CD4-positive, alpha-beta T cell treated with Interferon gamma for 1 hour (primary cell): ENCODE results near the gene UQCRHL.
A peak's percentile ranks its signal among the peaks of the same experiment; 100 is the strongest.
"Not testable (repeated sequence)": the region's sequence is repeated elsewhere in the genome, so short reads cannot be mapped to it uniquely, and the experiment has no call there.

Source experiments
- DNase-seq: peaks from one replicate; pipeline ENCODE4 v3.0.0-alpha.2; 2020

Gene UQCRHL

DNA sequence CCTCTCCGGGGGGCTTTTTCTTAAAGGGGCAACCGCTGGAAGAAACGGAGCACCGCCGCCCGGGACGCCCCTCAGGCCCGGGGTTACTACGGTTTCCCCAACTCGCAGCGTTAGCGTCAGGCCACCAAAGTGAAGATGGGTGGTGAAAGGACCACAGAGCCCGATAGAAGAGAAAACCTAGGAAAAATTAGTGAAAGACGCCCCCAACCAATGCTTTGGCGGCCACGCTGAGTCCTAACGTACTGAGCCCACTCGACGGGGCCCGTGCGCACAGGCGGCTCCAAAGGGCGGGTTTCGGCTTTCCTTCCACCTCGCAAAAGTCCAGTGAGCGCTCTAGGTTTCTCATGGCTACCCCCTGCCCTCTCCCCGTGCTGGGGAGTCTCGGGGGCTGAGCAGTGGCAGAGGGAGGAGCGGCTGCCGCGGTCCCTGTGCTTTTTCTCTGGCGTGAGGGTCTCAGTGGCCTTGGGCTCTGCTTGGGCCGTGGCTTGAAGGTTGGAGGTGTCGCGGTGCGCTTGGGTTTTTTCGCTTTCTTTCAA lies 27.8 kb upstream of the UQCRHL start:
- DNase-seq: no peak

DNA sequence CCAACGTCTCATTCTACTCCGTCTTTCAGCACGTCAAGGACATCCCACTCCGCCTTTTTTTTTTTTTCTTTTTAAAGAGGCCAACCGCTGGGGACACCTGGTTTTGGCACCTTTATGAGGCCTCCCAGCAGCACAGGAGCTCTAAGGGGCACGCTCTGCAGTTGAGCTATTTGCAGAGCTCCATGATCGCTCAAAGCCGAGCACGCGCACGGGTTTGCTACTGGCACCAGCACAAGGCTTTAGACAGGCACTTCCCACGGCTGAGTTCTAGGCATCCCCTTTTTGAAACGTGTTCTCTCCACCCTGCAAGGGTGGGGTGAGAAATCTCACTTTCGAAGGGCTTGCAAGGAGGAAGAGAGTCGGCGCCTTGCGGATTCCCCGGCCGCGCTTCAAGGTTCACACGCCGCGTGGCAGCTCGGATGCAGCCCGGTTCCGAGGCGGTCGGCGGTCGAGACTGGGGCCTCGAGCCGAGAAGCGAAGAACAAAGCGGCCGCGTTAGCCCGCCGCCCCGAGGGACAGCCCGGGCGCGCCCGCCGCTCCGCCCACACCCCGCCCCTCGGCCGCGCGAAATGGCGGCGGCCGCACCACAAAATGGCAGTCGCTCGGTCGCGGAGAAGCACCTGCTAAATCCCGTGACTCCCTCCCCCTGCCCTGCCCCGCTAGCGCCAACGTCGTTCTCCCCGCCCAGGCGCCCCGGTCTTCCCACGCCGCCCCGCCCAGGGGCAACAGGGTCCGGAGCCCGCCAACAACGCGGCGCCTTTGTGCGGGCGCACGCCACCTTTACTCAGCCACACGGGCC lies 27.2 kb upstream of the UQCRHL start:
- peak; percentile 89 for DNase-seq

DNA sequence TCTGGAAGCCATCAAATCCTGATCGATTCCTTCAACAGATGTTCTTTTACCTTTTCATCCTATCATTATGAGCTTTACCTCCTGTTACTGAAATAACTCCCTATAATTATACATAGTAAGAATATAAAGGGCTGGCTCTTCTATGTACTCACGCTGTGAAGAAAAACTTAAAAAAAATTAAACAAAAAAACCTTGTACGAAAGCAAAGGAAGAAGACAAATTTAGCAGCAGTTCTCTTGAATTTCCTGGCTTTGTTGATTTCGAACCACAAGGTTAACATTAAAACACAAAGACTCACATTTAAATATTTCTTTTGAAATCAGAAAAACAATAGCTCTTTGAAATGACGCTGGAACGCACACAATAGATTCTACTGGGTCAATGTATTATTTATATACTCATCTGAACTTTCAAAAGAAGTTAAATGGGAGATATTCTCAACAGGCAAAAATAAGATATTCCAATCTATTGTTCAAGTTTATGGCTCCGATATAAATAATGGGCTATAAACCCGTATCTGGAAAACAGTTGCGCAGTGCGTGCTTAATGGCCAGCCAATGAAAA lies 26.5 kb upstream of the UQCRHL start:
- no peak for DNase-seq

DNA sequence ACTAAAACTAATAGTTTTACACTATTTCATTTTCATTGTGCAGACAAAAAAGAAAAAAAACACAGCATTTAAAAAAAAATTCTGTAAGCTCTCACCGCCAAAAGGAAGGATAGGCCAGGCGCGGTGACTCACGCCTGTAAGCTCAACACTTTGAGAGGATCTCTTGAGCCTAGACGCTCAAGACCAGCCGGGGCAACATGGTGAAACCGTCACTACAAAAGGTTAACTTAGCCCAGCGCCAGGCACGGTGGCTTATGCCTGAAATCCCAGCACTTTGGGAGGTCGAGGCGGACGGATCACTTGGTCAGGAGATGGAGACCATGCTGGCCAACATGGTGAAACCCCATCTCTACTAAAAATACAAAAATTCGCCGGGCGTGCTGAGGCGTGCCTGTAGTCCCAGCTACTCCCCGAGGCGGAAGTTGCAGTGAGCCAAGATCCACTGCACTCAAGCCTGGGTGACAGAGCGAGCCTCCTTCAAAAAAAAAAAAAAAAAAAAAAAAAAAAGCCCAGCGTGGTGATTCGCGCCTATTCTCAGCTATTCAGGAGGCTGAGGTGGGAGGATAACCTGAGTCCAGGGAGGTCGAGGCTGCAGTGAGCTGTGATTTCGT lies 25.7 kb upstream of the UQCRHL start:
- DNase-seq: peak; percentile 56

DNA sequence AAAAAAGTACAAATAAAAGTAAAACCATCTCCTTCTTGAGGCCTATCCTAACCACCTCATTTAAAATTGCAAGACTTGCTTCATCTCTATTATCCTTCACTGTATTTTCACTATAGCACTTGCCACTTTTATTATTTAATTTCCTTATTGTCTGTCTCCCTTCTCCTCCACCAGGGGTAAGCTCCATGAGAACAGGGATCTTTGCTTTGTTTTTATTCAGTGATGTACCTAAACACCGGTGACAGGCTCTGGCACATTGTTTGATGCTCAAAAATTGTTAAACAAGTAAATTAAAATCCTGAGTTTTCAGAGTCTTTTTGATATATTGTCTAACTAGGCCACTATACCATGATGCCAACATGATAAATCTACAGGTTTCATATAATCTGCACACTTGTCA lies 22.8 kb upstream of the UQCRHL start:
- DNase-seq: no peak

DNA sequence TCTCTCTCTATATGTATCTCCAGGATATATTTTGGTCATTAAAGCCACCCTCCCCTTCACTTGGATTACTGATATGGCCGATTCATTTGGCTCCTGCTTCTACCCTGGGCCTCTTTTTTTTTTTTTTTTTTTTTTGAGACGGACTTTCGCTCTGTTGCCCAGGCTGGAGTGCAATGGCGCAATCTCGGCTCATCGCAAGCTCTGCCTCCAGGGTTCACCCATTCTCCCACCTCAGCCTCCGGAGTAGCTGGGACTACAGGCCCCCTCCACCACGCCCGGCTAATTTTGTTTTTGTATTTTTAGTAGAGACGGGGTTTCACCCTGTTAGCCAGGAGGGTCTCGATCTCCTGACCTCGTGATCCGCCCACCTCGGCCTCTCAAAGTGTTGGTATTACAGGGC lies 21.5 kb upstream of the UQCRHL start:
- not testable (repeated sequence) for DNase-seq

DNA sequence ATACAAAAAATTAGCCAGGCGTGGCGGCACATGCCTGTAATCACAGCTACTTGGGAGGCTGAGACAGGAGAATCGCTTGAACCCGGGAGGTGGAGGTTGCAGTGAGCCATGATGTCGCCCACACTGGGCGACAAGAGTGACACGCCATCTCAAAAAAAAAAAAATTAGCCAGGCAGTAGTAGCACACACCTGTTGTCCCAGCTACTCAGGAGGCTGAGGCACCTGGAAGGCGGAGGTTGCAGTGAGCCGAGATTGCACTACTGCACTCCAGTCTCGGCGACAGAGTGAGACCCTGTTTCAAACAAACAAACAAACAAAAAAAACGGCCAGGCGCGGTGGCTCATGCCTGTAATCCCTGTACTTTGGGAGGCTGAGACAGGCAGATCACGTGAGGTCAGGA lies 20.1 kb upstream of the UQCRHL start:
- DNase-seq: not testable (repeated sequence)

DNA sequence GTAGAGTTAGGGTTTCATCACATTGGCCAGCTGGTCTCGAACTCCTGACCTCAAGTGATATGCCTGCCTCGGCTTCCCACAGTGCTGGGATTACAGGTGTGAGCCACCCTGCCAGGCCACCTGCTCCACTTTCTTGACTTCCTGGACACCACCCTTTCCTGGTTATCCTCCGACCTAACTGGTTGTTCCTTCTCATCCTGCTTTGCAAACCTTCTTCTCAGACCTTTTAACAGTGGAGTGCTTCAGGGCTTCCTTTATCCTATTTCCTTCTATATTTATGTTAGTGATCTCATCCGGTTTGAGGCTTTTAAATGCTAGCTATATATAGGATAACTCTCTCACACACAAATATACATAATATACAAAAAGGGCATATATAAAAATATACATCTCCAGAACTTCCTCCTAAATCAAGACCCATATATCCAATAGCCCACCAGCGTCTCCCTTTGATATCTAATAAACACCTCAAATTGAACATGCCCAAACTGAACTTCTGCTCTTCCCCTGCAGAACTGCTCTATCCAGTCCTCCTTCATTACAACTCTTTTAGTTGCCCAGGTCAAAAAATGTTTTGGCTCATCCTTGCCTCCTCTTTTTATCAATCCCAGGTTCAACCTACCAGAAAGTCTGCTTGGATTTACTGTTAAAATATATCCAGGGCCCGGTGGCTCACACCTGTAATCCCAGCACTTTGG lies 19.5 kb upstream of the UQCRHL start:
- DNase-seq: no peak

DNA sequence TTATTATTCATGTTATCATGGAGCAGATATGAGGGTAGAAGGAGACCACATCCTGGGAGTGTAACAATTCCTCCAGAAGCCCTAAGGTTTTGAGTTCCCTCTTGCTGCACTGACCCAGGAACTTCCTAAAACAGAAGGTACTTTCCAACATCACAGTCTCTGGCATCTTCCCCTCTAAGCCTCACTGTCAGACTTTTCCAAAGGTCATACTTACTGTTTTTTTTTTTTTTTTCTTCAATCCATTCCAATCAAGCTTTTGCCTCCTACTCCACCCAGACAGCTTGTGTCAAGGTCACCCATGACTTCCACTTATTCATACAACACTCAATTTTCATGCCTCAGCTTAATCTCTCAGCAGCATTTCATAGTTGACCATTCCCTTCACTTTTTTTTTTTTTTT lies 18.4 kb upstream of the UQCRHL start:
- DNase-seq: no peak

DNA sequence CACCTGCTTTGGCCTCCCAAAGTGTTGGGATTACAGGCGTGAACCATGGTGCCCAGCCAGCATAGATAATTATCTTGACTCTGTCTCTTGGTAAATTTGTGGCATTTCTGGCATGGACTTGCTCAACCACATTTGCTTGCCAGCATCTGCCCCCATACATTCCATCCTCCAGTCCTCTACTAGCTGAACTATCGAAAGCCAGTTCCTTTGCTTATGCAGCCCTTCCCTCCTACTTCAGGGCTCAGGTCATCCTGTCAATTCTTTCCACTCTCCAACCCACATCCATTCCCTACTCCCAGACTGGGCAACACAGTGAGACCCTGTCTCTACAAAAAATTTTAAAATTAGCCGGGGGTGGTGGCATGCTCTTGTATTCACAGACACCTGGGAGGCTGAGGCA lies 13.0 kb upstream of the UQCRHL start:
- no peak for DNase-seq

DNA sequence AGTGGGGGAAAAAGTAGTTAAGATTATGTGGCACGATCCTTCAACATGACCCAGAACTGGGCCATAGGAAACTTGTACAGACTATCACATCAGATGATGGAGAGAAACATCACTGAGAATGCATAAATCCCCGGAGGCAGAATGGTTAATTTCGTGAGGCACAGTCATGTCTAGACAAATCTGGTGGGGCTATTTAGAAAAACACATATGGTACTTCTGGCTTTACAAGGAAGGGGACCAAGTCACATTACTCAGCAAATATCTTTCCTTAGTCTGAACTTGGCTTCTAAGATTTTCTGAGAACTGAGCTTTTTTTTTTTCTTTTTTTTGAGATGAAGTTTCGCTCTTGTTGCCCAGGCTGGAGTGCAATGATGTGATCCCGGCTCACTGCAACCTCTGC lies 9.2 kb upstream of the UQCRHL start:
- no peak for DNase-seq

DNA sequence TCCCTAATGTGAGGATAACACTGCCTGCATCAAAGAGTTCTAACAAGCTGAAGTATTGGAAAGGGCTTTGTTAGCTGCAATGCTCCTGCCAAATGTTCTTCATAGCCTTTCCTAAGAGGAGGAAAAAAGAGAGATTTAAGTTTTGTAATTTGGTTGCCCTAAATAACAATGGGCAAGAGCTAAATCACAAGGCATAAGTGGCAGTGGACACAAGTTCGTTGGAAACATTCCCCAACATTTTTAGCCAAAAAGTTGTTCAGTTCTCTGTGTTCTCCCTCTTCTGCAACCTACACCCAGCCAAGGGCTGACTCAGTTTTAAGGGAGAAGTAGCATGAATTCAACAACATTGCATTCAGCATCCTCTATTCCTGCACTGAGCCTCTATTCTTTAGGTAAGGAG lies 2.6 kb upstream of the UQCRHL start:
- DNase-seq: no peak

DNA sequence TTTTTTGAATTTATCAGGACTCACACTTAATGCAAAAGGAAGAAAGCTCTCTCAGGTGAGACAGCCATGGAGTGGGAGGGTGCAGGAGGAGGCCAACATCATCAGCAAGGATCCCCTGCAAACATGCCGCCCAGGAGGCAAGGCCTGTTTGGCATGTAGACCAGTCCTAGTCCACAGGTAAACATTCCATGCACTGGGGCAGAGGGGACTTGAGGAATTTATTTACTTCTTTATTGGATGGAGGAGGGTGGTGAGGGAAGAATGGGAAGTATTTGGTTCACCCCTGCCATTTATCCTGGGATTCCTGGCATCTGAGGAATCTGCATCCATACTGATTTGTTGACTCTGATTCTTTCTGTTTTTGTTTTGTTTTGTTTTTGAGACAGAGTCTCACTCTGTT lies 1.5 kb upstream of the UQCRHL start:
- DNase-seq: no peak

DNA sequence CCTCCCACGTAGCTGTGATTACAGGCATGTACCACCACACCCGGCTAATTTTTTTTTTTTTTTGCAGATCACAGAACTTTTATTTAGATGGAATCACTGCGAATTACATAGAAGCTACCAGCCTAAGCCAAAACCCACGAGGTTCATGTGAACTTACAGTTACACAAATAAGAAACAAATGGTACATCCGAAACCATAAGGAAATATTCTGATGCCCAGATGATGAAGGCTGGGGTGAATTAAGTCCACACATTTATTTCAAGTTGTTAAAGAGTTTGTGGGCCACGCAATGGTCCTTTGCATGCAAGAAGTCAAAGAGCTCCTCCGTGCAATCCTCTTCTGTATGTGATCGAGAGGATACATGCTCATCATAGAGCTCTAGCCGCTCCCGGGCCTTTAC lies 328 bp downstream of the UQCRHL start:
- no peak for DNase-seq

DNA sequence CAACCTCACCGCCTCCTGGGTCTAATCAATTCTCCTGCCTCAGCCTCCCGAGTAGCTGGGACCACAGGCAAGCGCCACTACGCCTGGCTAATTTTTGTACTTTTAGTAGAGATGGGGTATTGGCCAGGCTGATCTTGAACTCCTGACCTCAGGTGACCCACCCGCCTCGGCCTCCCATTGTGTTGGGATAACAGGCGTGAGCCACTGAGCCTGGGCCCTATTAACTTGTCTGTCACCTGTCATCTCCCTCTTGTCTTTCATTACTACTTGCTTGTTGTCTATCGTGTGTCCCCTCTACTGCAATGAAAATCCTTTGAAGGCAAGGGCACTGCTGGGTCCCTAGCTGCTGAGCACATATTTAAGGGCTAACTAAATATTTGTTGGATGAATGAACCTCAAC lies 3.4 kb downstream of the UQCRHL start:
- no peak for DNase-seq

DNA sequence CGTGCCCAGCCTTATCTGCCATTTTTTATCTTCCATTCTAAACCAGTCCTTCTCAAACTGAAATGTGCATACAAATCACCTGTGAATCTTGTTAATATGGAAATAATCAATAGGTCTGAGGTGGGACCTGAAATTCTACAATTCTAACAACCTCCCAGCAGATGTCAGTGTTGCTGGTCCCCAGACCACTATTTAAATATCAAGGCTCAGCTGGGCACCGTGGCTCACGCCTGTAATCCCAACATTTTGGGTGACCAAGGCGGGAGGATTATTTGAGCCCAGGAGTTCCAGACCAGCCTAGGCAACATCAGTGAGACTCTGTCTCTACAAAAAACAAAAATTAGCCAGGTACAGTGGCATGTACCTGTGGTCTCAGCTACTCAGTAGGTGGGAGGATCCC lies 4.1 kb downstream of the UQCRHL start:
- no peak for DNase-seq

DNA sequence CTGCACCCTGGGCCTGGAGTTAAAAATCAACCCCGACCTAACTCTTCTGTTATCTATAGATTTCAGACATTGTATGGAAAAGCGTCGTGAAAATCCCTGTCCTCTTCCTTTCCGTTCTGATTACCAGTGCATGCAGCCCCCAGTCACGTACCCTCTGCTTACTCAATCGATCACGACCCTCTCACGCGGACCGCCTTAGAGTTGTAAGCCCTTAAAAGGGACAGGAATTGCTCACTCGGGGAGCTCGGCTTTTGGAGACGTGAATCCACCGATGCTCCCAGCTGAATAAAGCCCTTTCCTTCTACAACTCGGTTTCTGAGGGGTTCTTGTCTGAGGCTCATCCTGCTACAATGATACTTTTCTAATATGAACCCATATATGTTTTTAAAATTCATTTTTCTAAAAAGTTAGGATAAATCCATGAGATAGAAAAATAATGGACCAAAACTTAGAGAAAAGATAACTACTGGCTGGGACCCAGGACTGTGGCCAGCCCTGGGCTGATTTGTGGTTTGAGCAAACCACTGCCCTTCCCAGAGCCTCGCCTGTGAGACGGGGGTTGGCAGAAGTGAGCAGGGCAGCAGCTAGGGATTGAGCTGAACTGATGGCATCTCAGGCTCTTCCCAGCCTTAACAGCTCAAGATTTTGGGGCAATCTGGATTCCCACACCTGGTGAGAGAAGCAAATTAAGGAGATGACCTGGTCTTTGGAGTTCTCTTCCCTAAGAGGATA lies 5.0 kb downstream of the UQCRHL start:
- no peak for DNase-seq

DNA sequence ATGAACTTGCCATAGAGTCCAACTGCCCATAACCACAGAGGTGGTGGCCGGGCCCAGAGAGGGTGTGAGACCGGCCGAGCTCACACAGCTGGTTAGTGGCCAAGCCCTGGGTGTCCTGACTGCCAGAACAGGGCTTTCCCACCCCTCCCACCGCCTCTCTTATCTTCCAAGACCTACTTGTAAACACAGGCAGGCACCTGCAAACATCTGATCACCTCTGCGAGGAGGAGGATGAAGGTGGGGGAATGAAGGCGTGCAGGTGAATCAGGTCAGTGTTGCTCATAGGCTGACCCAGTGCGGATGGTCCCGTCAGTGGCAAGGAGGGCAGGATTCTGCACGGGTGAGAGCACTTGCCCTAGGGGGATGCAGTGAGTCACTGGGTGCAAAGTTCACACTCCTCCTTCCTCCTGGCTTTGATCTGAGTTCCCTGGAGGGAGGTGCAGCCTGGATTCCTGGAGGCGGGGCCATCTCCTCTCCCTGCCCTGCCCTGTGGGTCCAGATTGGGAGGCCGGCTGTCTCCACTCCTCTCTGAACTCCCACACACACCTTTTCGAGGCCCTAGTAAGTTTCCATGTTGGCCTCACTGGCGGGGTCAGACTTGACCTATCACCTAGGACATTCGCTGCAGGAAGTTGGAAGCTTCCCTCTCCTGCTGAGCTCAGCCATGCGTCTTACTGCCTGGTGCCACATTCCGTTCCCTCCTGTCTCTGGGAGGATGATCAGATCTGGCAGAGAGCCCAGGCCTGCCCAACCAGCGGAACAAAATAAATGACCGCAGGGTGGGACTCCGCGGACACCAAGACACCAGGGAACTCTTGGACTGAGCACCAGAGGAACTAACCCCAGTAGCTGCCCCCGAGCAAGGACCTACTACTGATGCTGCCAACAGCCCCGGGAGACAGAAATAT lies 7.3 kb downstream of the UQCRHL start:
- DNase-seq: no peak

DNA sequence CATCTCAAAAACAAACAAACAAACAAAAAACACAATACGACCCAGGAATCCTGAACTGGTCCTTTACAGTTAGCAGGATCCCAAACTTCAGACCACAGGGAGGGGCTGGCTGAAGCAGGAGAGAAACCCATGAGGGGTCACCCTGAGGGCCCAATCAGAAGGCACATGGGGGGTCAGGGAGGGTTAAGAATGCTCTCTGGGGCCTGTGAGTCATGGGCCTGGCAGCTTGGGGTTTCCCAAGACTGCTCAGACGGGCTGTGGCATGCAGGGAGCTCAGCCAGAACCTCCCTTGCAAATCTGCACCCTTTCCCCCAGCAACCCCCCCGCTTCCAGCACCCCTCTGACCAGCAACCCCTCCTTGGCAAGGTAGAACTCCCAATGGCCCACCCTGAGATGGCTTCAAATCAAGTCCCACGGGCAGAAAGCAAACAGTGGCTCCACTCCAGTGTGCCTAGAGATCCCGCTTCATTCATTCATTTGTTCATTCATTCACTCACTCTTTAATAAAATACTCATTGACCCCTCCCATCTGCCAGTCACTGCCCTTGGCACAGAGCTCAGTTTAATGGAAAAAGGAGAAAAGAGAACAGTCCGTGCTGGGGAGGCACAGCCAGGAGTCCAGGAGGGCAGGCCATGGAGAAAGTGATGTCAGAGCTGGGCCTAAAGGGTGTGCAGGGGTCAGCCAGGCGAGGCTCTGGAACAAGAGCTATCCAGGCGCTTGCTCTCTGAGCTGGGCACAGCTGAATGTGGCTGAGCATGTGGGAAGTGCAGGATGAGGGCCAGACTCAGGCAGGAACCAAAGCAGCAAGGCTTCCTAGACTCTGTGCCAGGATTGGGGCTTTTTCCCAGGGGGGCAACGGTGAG lies 8.2 kb downstream of the UQCRHL start:
- DNase-seq: no peak

DNA sequence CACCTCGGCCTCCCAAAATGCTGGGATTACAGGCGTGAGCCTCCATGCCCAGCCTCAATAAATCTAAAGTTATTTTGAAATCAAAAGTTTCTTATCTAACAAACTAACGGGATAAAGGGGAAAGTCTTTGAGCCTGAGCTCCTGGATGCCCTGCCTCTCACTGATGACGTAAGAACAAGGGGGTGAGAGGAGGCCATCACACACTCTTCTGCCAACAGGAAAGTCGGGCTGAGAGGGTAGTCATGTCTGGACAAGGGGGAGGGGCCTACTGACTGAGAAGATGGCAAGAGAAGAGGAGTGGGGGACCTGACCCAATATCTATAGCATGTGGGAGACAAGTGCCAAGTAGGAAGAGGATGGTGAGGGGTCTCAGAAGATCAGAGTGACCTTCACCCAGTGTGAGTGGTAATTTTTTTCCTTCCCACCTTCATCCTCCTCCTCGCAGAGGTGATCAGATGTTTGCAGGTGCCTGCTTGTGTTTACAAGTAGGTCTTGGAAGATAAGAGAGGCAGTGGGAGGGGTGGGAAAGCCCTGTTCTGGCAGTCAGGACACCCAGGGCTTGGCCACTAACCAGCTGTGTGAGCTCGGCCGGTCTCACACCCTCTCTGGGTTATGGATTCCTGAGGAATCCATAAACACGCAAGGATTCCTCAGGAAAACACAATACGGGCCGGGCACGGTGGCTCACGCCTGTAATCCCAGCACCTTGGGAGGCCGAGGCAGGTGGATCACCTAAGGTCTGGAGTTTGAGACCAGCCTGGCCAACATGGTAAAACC lies 9.6 kb downstream of the UQCRHL start:
- no peak for DNase-seq
